Middle frontal gyrus (tissue), 1 donor: ENCODE data around the gene GATAD1.
"Not testable (repeated sequence)": the region's sequence is repeated elsewhere in the genome, so short reads cannot be mapped to it uniquely, and the experiment has no call there.

ENCODE experiments used
- DNase-seq: peaks from one replicate; pipeline ENCODE4 v3.0.0-alpha.2; 2015; ENCODE audit warnings: low spot score; ENCODE audit errors: extremely low spot score

Gene GATAD1

GRCh38 chr7:92479146-92479545 lies 31.9 kb downstream of the GATAD1 start:
- DNase-seq, result not testable (repeated sequence)

- not testable (repeated sequence) for DNase-seq
Measured at GRCh38 chr7:92483624-92484023, 36.3 kb downstream of the GATAD1 start.

DNA sequence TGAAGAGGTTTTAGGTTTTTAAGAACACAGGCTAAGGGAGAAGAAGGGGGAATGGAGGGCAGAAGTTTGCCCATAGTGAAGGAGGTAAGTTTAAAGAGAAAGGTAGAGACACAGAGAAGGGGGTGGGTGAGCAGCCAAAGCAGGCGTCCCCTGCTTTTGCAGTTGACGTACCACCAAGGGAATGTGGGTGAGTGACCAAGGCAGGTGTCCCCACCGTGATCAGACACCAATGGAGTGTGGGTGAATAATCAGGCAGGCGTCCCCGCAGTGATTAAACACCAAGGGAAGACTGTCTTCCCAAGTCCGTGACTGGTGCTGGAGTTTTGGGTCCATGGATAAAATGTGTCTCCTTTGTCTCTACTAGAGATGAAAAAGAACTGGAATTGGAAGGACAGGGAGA lies 36.9 kb downstream of the GATAD1 start:
- not testable (repeated sequence) for DNase-seq

GRCh38 chr7:92485267-92485892 lies 38.1 kb downstream of the GATAD1 start:
- DNase-seq, result no peak

- DNase-seq, result no peak
Measured at GRCh38 chr7:92485974-92486373, 38.7 kb downstream of the GATAD1 start.

DNA sequence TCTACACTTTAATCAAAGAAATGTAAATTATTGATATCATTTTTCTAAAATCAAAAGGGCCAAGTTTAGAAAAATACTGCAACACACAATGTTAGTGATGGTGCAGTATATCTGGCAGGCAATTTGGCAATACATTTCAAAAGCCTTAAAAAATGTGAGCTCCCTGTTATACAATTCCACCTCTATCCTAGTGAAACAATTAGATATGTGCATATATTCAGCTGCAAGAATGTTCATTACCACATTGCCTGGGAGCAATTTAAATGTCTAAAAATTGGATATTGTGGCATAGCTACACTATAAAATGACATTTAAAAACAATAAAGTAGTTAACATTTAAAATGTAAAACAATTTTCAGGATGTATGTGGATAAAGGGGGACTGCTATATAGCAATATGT lies 40.5 kb downstream of the GATAD1 start:
- no peak for DNase-seq

DNA sequence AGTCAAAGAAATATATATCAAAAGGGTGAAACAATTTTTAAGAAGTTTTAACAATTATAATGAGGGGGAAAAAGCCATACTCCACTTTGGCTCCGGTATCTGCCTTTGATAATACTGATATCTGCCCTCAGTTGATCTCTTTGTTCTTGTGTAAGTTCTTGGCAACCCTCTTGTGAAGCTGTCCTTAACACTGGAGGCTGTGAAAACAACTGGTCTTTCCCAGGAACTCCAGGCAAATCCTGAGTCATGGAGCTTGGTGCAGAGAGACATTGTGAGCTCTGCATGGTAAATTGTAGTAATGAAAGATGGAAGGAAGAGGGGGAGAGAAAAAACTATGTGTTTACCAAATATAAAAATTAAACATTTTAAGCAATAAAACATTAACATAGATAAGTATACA lies 42.4 kb downstream of the GATAD1 start:
- DNase-seq, result no peak

DNA sequence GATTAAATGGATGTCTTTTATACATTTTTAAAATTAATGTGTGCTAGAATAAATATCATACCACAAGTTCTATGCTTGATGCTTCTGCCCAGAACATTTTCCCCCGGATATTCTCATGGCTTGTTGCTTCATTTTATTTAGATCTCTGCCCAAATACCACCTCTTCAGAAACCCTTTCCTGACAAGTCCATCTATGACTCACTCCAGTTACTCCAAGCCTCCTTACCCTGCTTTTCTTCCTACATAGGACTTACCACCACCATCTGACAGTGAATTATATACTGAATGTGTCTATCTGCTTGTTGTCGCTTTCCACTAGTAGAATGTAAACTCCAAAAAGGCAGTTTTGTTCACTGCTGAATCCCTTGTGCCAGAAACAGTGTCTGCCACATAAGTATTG lies 49.6 kb downstream of the GATAD1 start:
- no peak for DNase-seq

DNA sequence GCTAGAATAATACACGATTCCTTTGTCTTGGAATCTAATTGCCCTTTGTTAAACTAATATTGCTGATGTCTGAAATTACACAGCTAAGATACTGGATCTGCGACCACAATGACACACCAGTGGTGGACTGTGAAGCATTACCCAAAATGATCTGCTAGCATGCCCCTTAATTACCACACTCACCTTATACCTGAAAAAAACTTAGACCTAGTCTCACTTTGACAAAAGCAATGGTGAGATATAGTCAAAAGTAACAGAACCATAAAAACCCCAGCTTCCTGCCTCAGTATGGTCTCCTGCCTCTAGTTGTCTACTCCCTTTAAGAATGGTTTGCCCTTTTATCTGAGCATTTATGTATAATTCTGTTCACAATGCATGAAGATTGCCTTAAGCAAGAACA lies 51.3 kb downstream of the GATAD1 start:
- no peak for DNase-seq

DNA sequence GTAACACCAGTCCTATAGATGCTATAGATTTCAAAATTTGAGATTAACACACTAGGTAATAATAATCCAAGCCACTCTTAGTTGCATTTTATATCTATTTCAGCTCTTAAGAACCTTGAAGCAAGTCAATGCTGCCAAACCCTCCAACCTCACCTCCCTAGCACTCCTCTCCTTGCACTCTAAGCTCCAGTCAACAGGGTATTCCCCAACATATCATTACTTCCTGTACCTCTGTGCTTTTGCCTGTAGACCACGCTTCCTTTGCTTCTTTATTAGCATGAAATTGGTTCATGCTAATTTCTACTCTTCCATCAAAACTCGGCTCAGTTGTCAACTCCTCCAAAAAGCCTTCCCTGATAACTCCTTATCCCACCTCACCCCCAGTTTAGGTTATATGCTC lies 56.5 kb downstream of the GATAD1 start:
- DNase-seq, result no peak

GRCh38 chr7:92504563-92504962 lies 57.3 kb downstream of the GATAD1 start:
- DNase-seq, result no peak

DNA sequence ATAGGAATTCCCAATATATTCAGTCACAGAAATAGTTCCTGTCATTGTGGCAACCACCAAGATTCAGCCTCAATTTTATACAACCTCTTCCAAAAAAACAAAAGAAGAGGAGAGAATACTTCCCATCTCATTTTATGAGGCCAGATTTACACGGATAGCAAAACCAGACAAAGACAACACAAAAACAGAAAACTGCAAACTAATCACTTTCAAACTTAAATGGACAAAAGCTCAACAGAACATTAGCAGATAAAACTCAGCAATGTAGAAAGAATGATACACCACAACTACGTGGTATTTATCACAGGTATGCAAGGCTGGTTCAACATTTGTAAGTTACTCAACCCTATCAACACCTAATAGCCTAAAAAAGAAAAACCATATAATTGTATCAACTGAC lies 59.1 kb downstream of the GATAD1 start:
- DNase-seq, result no peak

DNA sequence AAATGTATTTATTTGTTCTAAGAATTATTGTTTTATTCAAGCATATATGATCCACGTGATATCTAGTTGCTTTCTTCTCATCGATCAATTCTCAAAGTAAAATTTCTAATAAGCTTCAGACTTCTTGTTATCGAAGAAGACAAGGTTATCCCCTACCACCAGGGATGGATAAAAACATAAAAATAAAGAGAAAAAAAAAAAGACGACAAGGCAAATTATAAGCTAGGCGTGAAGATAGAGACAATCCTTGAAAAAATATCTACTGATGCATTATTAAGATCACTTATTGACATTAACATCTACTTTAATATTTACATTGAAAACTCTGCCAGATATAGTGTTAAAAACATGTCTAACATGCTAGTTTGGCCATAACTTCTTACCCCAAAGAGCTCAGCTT lies 61.7 kb downstream of the GATAD1 start:
- no peak for DNase-seq
